ENCODE results near the gene SRP68. TPM values are rescaled to one million over a fixed set of nuclear protein-coding genes. Genes with fewer than 3 reads are reported as not detected.

SRP68 gene
- polyA plus RNA-seq, 1 of the 3 experiments (the other 2 are of a cell fraction): 76.8 TPM

DNA sequence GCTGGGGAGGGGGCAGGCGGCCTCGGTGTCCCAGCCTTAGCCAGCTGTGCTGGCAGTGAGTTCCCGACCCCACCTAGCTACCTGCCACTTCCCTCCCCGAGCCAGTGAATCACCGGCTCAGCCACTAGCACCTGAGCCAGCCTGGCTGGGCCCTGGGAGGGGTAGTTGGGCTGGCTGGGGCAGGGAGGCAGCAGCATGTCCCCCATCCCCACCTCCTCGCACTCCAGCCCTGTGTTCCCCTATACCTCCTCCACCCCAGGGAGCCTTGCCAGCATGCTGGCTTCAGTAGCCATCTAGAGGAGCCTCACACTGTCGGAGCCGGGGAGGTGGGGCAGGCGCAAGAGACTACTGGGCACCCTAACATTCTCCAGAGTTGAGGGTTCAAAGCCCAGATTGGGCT lies 48.0 kb downstream of the SRP68 start:
- Histone ChIP-seq H3K4me3 (ENCODE audit: low read depth in 2 of 2, low read length in 1 of 2) (no peak overlapping the region), H3K9me2 (no peaks in the 10 kb centered on the region), H3K9ac (no peak overlapping the region), H3F3A (replicated peaks; ENCODE audit: insufficient read depth) (peaks cover 9% of the 10 kb centered on the region), H3K79me2 (ENCODE audit: insufficient read depth) (no peaks in the 10 kb centered on the region), H3K27me3 (ENCODE audit: insufficient read depth) (no peaks in the 10 kb centered on the region), H3K27ac (ENCODE audit: low read depth in 2 of 2, low read length in 1 of 2) (no peak overlapping the region), H3K36me3 (replicated peaks in 1 of 2; ENCODE audit: control insufficient read depth in 1 of 2, insufficient read depth in 2 of 2, low read length in 1 of 2) (no peaks in the 10 kb centered on the region), H4K20me1 (ENCODE audit: insufficient read depth) (no peaks in the 10 kb centered on the region), H3K9me3 (no peaks in the 10 kb centered on the region), H3K4me1 (ENCODE audit: control insufficient read depth in 1 of 2, insufficient read depth in 2 of 2, low read depth in 1 of 2, low read length in 1 of 2) (peaks cover 2 to 7% of the 10 kb centered on the region in 2 experiments; a peak in 3 of 4 replicates), H3K4me2 (no peak overlapping the region), H2AFZ (ENCODE audit: low read depth) (no peak overlapping the region)
- 91% methylated on average over 8 of the region's 9 CpGs for WGBS (ENCODE audit: low lambda C conversion rate)
- no peak for DNase-seq
- CTCF ChIA-PET: interaction anchor here (0.7 to 1.5 kb wide), 3 partner anchors 11 to 19 kb away, joined by 3 to 6 read pairs (median 3); no protein-coding TSS in a partner anchor
- TF ChIP-seq, protein P1, sequence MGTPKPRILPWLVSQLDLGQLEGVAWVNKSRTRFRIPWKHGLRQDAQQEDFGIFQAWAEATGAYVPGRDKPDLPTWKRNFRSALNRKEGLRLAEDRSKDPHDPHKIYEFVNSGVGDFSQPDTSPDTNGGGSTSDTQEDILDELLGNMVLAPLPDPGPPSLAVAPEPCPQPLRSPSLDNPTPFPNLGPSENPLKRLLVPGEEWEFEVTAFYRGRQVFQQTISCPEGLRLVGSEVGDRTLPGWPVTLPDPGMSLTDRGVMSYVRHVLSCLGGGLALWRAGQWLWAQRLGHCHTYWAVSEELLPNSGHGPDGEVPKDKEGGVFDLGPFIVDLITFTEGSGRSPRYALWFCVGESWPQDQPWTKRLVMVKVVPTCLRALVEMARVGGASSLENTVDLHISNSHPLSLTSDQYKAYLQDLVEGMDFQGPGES (IDR thresholded peaks at IDR 0.05; ENCODE audit: low read depth, low read length): no peak
- TF ChIP-seq GABPA (IDR thresholded peaks at IDR 0.05; ENCODE audit: low read depth) (no peak), YY1 (IDR thresholded peaks at IDR 0.05; ENCODE audit: low read depth) (no peak), RXRA (IDR thresholded peaks at IDR 0.05; ENCODE audit: borderline replicate concordance, low read depth) (no peak), RAD21 (IDR thresholded peaks at IDR 0.05; ENCODE audit: low read length) (no peak), ELF1 (IDR thresholded peaks at IDR 0.05) (no peak), NFIC (IDR thresholded peaks at IDR 0.05; ENCODE audit: borderline replicate concordance) (no peak), NRF1 (IDR thresholded peaks at IDR 0.05; ENCODE audit: low read depth, low read length) (no peak), TEAD4 (IDR thresholded peaks at IDR 0.05; ENCODE audit: borderline replicate concordance, insufficient read depth) (no peak), SIN3A (IDR thresholded peaks at IDR 0.05; ENCODE audit: borderline replicate concordance, low read depth, low read length) (no peak), CHD2 (IDR thresholded peaks at IDR 0.05; ENCODE audit: low read length, partially characterized antibody) (no peak), JUND (IDR thresholded peaks at IDR 0.05) (no peak), TAF1 (IDR thresholded peaks at IDR 0.05; ENCODE audit: borderline replicate concordance, low read depth, low read length) (no peak), MXI1 (IDR thresholded peaks at IDR 0.05; ENCODE audit: low read depth, low read length) (no peak)
- TF ChIP-seq, protein P2, sequence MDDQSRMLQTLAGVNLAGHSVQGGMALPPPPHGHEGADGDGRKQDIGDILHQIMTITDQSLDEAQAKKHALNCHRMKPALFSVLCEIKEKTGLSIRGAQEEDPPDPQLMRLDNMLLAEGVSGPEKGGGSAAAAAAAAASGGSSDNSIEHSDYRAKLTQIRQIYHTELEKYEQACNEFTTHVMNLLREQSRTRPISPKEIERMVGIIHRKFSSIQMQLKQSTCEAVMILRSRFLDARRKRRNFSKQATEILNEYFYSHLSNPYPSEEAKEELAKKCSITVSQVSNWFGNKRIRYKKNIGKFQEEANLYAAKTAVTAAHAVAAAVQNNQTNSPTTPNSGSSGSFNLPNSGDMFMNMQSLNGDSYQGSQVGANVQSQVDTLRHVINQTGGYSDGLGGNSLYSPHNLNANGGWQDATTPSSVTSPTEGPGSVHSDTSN (IDR thresholded peaks at IDR 0.05): no peak
- TF ChIP-seq, protein P3, sequence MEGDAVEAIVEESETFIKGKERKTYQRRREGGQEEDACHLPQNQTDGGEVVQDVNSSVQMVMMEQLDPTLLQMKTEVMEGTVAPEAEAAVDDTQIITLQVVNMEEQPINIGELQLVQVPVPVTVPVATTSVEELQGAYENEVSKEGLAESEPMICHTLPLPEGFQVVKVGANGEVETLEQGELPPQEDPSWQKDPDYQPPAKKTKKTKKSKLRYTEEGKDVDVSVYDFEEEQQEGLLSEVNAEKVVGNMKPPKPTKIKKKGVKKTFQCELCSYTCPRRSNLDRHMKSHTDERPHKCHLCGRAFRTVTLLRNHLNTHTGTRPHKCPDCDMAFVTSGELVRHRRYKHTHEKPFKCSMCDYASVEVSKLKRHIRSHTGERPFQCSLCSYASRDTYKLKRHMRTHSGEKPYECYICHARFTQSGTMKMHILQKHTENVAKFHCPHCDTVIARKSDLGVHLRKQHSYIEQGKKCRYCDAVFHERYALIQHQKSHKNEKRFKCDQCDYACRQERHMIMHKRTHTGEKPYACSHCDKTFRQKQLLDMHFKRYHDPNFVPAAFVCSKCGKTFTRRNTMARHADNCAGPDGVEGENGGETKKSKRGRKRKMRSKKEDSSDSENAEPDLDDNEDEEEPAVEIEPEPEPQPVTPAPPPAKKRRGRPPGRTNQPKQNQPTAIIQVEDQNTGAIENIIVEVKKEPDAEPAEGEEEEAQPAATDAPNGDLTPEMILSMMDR (IDR thresholded peaks at IDR 0.05): no peak
- POLR2A ChIA-PET: no interaction called here
